ENCODE results near the gene SMPD3. TPM values are rescaled to one million over a fixed set of nuclear protein-coding genes. Genes with fewer than 3 reads are reported as not detected.

SMPD3 gene
- total RNA-seq, 1 experiment from 2014 or later, result 0.77 TPM

DNA sequence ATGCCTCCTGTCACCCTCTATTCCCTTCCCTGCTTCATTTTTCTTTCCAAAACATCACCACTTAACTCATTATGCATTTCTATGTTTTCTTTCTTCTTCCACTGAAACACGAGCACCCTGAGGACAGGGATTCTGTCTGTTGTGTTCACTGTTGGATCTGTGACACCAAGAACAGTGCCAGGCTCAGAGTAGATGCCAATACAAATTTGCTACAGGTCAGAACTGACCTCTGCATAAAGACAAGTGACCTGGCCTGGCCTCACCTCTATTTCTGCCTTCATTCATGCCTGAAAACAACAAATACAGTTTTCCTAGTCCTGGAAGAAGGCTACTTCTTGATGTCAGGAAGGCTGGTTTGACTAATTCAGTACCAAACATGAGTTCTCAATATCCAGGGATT, 45.1 kb downstream of the SMPD3 start:
- no TSS peak for BruUV-seq (replicated peaks)
- ATAC-seq (no peak), DNase-seq (ENCODE audit: low read depth, low spot score) (no peak)
- peaks cover 5% of the 10 kb centered on the region; the same call in 1 of the 2 replicates for H3K4me1 ChIP-seq (ENCODE audit: control insufficient read depth, insufficient read depth, low read length)
- no peak overlapping the region for H3K27ac ChIP-seq (ENCODE audit: low read length)
- no peaks in the 10 kb centered on the region for H3K27me3 ChIP-seq (ENCODE audit: control insufficient read depth, insufficient read depth, low read length)
- in situ Hi-C loops (cut with HindIII; ENCODE audit: low pct_unique_long_range_greater_than_20kb, low sequenced_read_pairs), result no loop called here
- no peaks in the 10 kb centered on the region for H3K36me3 ChIP-seq (ENCODE audit: control insufficient read depth, insufficient read depth, low read length)
- ChIA-PET CTCF (no interaction called here), POLR2A (no interaction called here)
- no peaks in the 10 kb centered on the region for H3K9me3 ChIP-seq (ENCODE audit: control insufficient read depth, insufficient read depth, low read depth, low read length)
- intact Hi-C loops (cut with micrococcal nuclease; ENCODE audit: unreplicated experiment), result no loop called here
- TF ChIP-seq POLR2AphosphoS5 (IDR thresholded peaks at IDR 0.05; ENCODE audit: low read depth, low read length) (no peak), SIN3A (IDR thresholded peaks at IDR 0.05; ENCODE audit: borderline replicate concordance, insufficient read depth, low read depth, low read length) (no peak), TCF7L2 (IDR thresholded peaks at IDR 0.05; ENCODE audit: low read depth, low read length) (no peak)
- TF ChIP-seq, protein P1, sequence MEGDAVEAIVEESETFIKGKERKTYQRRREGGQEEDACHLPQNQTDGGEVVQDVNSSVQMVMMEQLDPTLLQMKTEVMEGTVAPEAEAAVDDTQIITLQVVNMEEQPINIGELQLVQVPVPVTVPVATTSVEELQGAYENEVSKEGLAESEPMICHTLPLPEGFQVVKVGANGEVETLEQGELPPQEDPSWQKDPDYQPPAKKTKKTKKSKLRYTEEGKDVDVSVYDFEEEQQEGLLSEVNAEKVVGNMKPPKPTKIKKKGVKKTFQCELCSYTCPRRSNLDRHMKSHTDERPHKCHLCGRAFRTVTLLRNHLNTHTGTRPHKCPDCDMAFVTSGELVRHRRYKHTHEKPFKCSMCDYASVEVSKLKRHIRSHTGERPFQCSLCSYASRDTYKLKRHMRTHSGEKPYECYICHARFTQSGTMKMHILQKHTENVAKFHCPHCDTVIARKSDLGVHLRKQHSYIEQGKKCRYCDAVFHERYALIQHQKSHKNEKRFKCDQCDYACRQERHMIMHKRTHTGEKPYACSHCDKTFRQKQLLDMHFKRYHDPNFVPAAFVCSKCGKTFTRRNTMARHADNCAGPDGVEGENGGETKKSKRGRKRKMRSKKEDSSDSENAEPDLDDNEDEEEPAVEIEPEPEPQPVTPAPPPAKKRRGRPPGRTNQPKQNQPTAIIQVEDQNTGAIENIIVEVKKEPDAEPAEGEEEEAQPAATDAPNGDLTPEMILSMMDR (IDR thresholded peaks at IDR 0.05), result no peak
- TF ChIP-seq, protein P2, sequence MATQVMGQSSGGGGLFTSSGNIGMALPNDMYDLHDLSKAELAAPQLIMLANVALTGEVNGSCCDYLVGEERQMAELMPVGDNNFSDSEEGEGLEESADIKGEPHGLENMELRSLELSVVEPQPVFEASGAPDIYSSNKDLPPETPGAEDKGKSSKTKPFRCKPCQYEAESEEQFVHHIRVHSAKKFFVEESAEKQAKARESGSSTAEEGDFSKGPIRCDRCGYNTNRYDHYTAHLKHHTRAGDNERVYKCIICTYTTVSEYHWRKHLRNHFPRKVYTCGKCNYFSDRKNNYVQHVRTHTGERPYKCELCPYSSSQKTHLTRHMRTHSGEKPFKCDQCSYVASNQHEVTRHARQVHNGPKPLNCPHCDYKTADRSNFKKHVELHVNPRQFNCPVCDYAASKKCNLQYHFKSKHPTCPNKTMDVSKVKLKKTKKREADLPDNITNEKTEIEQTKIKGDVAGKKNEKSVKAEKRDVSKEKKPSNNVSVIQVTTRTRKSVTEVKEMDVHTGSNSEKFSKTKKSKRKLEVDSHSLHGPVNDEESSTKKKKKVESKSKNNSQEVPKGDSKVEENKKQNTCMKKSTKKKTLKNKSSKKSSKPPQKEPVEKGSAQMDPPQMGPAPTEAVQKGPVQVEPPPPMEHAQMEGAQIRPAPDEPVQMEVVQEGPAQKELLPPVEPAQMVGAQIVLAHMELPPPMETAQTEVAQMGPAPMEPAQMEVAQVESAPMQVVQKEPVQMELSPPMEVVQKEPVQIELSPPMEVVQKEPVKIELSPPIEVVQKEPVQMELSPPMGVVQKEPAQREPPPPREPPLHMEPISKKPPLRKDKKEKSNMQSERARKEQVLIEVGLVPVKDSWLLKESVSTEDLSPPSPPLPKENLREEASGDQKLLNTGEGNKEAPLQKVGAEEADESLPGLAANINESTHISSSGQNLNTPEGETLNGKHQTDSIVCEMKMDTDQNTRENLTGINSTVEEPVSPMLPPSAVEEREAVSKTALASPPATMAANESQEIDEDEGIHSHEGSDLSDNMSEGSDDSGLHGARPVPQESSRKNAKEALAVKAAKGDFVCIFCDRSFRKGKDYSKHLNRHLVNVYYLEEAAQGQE (IDR thresholded peaks at IDR 0.05; ENCODE audit: insufficient read depth in 1 of 2, low read depth in 2 of 2, low read length in 1 of 2), result no peak
- no peak overlapping the region for H3K4me3 ChIP-seq (ENCODE audit: low read depth in 2 of 2, low read length in 2 of 2)

DNA sequence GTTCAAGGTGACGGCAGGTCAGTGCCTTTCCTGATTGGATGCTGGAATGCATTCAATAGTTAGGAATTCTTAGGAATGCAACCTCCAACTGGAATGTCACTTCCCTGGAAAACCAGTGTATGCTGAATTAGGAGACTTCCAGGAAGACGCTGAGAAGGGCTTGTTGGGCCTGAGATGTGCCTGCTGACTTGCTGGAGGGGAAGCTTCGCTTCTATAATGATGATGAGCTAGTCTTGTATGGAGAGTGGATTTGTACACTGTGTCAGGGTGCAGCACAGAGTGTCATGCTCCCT, 45.6 kb downstream of the SMPD3 start:
- Histone ChIP-seq H3K4me3 (ENCODE audit: low read depth in 2 of 2, low read length in 2 of 2) (no peak overlapping the region), H3K36me3 (ENCODE audit: control insufficient read depth, insufficient read depth, low read length) (no peaks in the 10 kb centered on the region), H3K27me3 (ENCODE audit: control insufficient read depth, insufficient read depth, low read length) (no peaks in the 10 kb centered on the region), H3K27ac (ENCODE audit: low read length) (no peak overlapping the region), H3K9me3 (ENCODE audit: control insufficient read depth, insufficient read depth, low read depth, low read length) (no peaks in the 10 kb centered on the region), H3K4me1 (ENCODE audit: control insufficient read depth, insufficient read depth, low read length) (peaks cover 5% of the 10 kb centered on the region; the same call in 1 of the 2 replicates)
- ChIA-PET POLR2A (no interaction called here), CTCF (no interaction called here)
- no peak for DNase-seq (ENCODE audit: low read depth, low spot score)
- in situ Hi-C loops (cut with HindIII; ENCODE audit: low pct_unique_long_range_greater_than_20kb, low sequenced_read_pairs), result no loop called here
- BruUV-seq (replicated peaks), result no TSS peak
- no peak for ATAC-seq
- TF ChIP-seq TCF7L2 (IDR thresholded peaks at IDR 0.05; ENCODE audit: low read depth, low read length) (no peak), POLR2AphosphoS5 (IDR thresholded peaks at IDR 0.05; ENCODE audit: low read depth, low read length) (no peak), SIN3A (IDR thresholded peaks at IDR 0.05; ENCODE audit: borderline replicate concordance, insufficient read depth, low read depth, low read length) (no peak)
- TF ChIP-seq, protein P2 (IDR thresholded peaks at IDR 0.05; ENCODE audit: insufficient read depth in 1 of 2, low read depth in 2 of 2, low read length in 1 of 2), result no peak
- TF ChIP-seq, protein P1 (IDR thresholded peaks at IDR 0.05), result no peak
- intact Hi-C loops (cut with micrococcal nuclease; ENCODE audit: unreplicated experiment), result no loop called here
